ENCODE results near the gene C4orf33.

The C4orf33 gene

DNA sequence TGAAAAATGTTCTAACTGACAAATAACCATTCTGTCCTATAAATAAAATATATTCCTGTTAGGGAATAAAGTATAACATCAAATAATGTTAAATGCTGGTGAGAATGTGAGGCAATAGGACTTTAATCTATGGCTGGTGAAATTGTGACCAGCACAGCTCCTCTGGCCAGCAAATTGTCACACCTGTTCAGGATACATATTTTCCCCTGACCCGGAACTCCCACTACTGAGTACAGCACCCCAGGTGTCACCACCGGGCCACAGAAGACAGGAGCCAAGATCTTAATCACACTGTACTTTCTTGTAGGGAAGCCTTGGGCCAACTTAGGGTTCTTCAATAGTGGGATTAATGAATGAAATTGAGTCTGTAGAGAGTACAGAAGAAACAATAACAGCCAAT is 33.2 kb downstream of the C4orf33 start:
- no peak for DNase-seq (ENCODE audit: low read depth)

DNA sequence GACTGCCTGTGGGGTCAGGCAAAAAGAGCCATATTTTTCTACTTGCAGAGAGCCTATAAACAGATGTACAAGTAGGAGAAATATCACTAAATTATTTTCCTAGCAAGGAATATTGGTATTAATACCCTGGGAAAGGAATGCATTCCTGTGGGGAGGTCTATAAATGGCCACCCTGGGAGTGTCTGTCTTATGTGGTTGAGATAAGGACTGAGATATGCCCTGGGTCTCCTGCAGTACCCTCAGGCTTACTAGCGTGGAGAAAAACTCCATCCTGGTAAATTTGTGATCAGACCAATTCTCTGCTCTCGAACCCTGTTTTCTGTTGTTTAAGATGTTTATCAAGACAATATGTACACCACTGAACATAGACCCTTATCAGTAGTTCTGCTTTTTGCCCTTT is 35.4 kb downstream of the C4orf33 start:
- DNase-seq (ENCODE audit: low read depth) = no peak

DNA sequence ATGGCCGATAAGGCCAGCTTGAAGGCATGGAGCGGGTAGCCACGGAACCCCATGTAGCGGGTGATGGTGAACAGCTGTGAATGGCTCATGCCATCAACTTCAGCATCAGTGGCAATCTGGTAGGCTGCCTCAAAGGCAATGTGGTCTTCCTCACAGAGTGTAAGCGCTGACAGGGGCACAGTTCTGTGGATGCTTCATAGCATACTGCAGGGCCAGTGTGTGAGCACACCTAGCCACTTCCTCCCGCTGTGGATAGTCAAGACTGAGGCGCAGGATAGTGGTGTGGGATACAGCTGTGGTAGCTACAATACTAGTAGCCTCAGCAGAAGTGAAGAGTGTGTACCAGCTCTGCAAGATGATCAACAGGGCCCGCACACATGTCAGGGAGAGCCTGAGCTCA is 40.5 kb downstream of the C4orf33 start:
- DNase-seq (ENCODE audit: low read depth) = no peak

DNA sequence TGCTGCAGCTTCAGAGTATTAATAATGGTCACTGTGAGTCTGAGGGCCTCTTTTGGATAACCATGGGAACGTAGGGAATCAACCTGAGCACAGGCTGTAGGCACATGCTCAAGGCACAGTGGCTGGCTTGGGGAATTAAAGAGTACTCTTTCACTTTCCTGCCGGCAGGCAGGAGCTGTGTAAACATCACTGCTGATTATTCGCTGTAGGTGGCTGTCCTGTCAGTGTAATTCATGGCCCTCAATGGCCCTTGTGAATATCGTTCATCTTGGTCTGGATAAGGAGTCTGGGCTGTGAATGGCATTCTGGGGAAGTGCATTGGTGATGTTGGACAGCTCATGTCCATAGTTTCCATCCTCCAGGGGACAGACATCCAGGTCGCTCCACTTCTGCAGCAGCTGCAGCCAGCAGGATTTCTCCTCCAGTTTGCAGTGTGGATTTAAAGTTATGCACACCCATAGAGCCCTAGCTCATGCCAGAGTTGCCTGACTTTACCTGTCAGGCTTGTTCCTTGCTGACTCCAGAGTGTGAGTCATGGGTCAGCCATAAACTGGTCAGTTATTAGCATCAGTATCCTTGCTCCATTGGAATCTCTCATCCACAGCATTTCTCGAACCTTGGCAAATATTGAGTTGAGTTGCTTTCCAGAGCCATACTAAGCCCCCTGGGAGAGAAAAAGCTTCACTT is 43.0 kb downstream of the C4orf33 start:
- DNase-seq (ENCODE audit: low read depth) = no peak

DNA sequence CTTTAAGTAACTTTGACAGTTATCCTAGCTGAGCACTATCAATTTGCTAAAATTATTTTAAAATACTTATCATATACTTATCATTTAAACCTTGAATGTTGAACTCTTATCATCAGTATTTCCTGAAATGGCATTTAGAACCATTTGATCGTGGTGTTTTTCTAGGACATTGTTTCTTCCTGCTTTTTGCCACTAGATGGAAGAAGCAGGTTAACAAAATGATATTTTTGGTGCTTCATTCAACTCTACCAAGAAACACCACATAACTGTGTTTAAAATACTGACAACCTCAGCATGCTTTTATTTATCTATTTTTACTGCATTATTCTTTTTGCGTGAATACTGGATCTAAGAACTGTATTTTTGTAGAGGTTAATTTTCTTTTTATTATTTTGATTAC is 44.6 kb downstream of the C4orf33 start:
- no peak for DNase-seq (ENCODE audit: low read depth)

DNA sequence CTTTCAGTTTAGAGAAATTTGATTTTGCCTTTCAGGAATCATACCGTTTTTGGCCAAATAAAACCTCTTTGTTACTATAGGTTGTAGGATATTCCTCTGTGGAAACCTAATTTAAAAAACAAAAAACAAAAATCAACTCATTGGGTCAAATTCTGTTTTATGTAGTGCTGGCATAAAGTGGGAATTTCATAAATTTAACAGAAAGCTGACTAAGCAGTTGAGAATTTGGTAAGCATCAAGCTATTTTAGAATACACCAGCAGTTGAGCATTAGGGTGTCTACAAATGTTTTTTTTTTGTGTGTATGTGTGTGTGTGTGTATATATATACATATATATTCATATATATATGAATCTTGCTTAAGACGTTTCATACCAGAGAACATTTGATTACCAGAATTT is 47.4 kb downstream of the C4orf33 start:
- DNase-seq (ENCODE audit: low read depth) = no peak

DNA sequence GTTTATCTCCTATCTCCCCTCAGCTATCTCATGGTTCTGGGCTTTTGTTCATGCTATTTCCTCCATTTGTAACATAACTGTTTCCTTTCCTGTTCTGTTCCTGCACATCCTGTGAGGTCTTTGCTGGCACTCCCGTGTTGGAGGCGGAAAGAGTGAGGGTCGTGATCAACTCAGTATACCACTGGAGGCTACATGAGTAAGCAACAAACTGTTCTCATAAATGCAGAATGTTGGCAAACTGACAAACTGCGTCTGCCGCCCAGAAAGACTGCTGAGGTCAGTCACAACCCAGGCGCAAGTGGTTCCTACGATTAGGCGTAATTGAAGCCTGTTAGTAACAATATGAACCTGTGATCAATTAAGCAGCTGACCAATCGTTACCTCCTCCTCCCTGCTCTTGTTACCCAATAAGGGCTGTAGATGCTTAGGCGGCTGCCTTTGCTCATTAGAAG is 48.8 kb downstream of the C4orf33 start:
- DNase-seq (ENCODE audit: low read depth) = no peak

DNA sequence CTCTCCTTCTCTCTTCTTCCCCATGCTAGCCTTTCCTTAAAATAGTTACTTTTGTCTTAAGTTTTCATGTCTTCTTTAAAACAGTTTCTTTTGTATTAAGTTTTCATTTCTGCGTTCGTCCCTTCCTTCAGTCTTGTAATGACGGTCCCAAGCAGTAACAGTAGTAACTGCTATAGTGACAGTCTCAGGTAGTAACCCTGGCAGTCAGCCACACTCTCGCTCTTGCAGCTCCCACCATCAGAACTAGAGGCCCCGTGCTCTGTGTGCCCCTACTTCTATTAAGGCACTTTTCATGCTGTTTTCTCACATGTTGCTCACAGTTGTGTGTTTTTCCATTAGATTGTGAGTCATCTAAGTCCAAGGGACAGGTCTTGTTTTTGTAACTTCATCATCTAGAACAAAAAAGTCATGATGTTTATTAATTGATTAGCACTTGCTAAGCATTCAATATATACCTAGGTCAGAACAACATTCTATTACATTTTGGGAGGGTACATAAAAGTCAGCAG is 49.3 kb downstream of the C4orf33 start:
- no peak for DNase-seq (ENCODE audit: low read depth)

DNA sequence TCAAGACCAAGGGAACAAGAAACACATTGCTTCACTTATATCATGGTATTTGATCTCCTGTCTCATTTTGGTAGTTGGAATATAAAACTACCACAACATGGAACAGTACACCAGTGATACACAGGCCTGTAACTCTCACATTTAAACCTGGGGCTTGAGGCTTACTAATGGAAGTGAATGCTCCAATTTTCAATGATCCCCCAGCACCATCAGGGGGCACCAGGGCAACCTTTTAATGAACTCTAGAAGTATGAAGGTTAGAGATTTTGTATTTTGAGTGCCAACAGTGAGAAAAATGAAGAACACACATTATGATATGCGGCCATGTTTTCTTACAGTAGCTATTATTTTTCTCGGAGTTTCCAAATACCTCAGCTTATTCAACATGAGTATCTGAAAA is 50.7 kb downstream of the C4orf33 start:
- DNase-seq (ENCODE audit: low read depth) = no peak

DNA sequence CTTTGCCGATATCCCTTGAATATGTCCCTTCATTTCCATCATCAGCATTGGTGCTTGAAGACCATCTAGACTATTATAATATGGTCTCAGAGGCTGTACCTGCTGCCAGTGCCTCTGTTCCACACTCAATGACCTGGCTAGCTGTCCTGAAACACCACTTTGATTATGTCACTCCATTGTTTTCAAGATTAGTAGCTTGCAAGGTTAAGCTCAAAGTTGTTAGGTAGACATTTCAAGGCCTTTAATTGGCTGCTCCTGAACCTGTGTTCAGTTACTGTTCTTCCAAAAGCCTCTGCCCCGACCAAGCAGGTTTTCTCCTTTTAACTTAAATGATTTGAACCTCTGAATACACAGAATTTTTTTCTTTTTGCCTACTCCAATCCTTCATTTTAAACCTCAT is 52.9 kb downstream of the C4orf33 start:
- DNase-seq (ENCODE audit: low read depth) = no peak

DNA sequence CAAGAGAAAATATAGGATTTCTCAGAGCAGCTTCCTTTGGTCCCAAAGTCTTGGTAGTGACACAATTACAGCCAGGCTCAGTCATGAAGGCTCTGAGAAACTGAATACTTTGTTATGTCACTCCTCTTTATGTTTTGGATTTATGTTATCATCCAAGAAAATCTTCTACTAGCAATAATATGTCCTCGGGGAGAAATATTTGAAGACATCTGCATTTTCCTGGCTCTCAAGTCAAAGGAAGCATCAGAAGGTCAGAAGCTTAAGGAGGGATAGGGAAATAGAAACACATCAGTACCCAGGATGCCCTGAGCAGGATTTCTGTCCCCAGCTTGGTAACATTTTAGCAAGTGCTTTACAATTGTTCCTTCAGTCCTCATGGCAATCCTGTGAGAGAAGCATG is 54.0 kb downstream of the C4orf33 start:
- DNase-seq (ENCODE audit: low read depth) = no peak

DNA sequence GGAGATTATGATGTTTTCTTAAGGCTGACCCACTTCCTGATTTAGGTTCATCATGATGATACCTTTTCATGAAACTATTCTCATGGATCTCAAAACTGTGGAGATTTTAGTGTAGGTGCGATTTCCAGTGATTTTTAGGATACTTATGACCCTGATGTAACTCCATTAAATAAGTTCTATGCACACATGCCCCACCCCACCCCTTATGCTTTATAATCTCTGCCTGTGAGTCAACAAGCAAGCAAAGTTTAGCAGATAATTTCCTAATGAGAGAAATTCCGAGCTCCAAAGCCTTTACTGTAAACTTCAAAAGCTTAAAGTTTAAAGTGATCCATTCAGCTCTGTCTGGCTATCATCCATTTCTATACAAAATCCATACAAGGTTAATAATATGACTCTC is 56.4 kb downstream of the C4orf33 start:
- DNase-seq (ENCODE audit: low read depth) = no peak

DNA sequence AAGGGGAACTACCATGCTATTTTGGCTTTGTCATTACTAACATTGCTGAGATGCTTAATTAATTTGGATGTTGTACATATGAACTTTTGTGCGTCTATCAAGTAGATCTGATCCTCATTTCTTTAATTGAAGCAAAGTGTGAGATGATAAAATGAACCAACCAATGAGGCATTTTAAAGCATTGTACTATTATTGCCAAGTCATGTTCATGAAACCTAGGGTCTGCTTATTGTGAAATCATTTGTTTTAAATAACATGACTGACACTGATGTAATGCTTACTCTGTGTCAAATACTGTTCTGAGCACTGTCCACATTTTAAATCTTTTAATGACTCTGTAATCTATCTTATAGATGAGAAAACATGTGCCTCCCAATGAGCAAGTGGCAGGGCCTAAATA is 57.7 kb downstream of the C4orf33 start:
- no peak for DNase-seq (ENCODE audit: low read depth)

DNA sequence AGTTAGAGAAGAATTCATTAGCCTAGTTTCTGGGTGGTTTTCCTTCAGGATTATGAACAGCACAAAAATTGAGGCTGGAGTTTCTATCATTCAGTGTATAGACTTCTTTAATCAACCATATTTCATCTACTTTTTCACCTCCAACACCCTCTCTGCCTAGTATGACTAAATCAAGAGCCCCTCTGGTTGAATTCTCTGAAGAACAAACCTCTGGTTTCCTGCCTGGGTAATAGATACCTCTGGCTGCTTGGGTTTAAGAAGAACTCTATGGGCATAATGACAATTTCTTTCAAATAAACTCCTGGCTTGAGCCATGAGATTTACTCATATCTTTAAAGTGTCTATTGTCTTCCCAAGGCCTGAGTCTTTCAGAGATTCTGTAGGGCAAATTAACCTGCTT is 66.5 kb downstream of the C4orf33 start:
- DNase-seq (ENCODE audit: low read depth) = no peak

DNA sequence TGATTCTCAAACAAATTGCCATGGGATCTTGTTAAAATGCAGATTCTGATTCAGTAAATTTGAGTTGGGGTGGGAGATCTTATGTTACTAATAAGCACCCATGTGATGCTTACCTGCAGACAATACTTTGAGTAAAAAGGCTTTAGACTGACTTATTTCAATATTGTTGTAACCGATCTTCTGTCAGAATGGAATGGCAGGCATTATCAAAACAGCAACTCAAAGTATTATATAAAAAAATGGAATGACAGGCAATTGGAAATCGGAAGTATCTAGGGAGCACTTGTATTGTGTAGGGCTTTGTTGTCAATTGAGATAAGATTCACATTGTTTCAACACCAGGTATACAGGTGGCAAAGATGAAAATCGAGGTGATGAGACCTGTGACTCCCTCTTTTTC is 67.5 kb downstream of the C4orf33 start:
- DNase-seq (ENCODE audit: low read depth) = no peak

DNA sequence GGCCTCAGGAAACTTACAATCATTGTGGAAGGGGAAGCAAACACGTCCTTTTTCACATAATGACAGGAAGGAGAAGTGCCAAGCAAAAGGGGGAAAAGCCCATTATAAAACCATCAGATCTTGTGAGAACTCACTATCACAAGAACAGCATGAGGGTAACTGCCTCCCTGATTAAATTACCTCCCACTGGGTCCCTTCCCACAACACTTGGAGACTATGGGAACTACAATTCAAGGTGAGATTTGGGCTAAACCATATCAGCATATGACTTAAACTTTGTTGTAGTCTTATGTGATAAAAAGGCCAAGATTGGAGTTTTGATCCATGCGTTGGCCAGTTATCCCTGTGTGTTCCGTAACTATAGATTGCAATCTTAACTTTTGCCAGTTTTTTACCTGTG is 68.3 kb downstream of the C4orf33 start:
- no peak for DNase-seq (ENCODE audit: low read depth)
